Medulla oblongata (tissue), 1 donor: ENCODE measurements around the gene ZNF462.
A peak's percentile ranks its signal among the peaks of the same experiment; 100 is the strongest.

Experiments
- DNase-seq: peaks from one replicate; pipeline ENCODE4 v3.0.0-alpha.2; 2015; ENCODE audit errors: extremely low spot score

Gene ZNF462

DNA sequence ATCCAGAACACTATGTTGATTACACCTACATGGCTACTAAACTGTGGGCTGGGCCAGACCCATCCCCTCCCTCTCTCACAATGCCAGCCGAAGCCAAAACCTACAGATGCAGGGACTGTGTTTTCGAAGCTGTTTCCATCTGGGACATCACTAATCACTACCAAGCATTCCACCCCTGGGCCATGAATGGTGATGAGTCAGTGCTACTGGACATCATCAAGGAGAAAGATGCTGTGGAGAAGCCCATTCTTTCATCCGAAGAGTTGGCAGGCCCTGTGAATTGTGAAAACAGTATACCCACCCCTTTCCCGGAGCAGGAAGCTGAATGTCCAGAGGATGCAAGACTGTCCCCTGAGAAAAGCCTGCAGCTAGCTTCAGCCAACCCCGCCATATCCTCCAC, 65.0 kb downstream of the ZNF462 start:
- no peak for DNase-seq

DNA sequence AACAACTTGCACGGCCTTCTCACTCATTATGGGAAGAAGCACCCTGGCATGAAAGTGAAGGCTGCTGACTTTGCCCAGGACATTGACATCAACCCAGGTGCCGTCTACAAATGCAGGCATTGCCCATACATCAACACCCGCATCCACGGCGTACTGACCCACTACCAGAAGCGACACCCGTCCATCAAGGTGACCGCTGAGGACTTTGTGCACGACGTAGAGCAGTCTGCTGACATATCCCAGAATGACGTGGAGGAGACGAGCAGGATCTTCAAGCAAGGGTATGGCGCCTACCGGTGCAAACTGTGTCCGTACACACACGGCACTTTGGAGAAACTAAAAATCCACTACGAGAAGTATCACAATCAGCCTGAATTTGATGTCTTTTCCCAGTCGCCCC, 65.4 kb downstream of the ZNF462 start:
- no peak for DNase-seq

DNA sequence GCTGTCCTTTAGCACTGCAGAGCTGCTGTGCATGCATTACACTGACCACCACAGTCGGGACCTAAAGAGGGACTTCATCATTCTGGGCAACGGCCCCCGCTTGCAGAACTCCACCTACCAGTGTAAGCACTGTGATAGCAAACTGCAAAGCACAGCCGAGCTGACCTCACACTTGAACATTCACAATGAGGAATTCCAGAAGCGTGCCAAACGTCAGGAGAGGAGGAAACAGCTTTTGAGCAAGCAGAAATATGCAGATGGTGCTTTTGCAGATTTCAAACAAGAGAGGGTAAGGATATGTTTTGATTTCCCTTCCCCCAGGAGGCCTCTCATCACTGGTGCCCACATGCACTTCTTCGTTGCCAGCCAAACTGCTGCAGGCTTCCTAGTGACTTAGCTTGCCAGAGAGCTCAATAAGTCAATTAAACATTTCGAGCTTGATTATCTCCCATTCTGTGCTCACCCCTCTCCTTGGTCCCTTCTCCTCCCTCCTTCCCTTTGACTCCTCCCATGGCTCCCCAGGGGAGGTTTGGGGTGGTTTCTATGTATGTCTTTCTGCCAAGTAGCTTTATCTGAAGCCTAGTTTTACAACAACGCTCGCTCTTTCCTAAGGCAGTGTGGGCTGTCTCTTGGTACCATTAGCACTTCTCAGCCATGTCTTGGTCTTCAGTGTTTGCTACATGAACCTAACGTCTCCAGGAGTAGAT, 66.7 kb downstream of the ZNF462 start:
- no peak for DNase-seq

DNA sequence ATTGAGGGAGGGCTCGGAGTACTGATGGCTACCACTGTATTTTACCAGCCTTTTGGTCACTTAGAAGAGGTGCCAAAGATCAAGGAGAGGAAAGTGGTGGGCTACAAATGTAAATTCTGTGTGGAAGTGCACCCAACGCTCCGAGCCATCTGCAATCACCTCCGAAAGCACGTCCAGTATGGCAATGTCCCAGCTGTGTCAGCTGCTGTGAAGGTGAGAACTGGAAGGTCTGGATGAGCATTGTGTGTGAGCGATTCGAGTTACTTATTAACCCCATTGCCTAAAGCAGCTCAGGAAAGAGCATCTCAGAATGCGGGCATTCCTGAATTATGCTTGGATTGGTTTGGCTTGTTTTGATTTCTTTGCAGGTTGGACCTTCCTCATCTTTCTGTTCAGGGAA, 67.5 kb downstream of the ZNF462 start:
- DNase-seq = no peak

DNA sequence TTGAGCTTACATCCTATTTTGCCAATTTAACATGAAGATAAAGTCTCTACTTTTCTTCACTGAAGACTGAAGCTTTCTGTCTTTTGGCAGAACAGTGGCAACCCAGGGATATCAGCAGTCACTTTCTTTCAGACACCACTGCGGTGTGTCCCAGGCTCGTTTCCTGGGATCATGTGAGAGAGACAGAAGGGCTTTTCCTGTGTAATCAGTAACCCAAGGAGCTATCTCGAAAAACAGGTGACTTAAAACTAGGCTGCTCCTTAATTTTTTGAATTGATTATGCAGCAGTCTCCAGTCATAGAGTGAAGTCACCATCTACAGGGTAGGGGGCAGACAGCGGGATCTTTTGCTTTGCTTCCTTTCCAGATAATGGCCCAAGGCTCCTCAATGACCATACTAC, 68.5 kb downstream of the ZNF462 start:
- no peak for DNase-seq

DNA sequence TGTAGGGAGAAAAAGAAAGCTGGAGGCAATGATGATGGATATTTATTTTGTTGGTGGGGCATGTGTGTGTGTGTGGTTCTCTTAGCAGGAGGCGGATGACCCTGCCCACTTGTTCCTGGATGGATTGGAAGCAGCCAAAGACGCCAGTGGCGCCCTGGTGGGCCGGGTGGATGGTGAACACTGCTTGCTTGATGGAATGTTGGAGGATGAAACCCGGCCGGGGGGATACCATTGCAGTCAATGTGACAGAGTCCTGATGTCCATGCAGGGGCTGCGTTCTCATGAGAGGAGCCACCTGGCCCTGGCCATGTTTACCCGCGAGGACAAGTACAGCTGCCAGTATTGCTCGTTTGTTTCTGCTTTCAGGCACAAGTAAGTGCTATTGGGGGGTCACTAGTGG, 69.2 kb downstream of the ZNF462 start:
- no peak for DNase-seq

DNA sequence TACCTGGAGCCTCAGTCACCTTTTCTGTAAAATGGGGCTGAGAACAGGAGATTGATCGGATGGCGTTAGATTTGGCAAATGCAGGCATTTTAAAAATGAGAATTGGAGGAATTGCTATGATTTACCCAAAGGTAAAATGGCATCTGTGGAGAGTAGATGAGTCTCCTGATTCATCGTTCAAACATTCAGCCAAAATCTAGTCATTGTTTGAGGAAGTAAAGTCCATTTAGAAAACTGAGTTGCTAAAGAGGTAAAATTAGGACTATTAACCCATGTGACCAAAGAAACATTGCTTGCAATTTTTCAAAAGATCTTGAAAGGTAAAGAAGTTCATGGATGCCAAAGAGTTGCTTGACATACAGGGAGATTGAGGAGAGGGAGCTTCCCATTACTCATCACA, 69.7 kb downstream of the ZNF462 start:
- DNase-seq = no peak

DNA sequence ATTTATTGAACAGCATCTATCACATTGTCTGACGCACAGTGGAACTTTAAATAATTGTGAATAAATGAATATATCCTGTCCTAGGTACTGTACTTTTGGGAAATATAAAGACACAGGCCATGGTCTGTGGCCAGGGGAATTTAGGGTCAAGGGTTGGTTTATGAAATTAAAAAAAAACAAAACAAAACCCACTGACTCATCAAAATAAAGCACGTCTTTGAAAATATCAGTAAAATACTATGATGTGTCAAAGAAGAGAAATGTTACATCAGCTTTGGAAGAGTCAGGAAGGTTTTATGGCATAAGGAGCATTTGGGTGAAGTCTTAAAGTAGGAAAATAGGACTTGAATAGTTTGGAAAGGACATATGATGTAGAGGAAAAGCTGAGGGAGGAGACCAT, 70.5 kb downstream of the ZNF462 start:
- DNase-seq = no peak

DNA sequence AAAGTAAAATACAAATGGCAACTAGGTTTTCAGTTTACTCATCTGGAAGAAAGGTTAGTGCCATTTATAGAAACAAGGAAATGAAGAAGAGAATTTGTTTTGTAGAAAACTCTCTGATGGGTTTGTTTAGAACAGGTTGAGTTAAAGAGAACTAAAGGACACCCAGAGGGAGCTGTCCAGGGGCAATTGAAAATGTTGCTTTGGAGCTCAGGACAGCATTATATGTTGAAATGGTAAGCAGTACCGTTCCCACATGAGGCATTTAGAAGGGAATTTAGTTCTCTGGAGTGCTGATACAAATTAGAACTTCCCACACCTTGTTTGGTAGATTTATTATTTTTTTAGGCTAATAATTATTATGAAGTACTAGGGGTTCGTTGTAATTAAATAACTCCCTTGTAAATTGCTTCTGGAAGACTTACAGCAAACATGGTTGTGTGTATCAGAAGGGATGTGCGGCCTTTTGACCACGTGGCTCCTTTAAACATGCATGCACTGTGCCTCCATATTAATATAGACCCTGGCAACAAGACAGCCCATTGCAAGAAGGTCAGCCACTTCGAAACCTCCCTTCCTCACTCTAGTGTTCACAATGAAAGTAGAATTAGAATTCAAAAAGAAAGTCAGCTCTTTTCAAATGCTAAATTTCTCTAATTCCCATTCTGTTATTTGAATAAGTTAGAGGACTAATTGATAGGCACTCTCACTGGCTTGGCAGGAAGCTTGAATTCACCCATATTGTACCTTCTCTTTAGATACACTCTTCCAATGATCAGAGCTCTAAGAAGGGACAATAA, 71.7 kb downstream of the ZNF462 start:
- no peak for DNase-seq

DNA sequence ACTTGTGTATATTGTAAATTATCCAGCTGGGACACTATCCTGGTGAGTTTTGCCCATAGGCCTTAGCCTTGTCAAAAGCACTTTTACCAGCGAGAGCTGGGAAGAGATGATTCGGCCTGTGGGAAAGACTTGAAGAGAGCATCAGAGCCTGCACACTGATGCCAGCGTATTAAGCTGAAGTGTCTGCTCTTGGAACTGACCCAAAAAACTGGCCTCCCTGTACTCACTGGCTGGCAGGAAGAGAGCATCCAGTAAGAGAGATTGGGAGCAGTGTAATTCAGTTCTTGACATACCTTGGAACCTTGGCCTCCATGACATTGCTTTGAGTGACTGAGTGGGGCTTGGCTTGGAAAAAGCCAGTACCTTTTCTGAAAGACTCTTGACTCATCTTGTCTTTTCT, 73.7 kb downstream of the ZNF462 start:
- DNase-seq = peak; percentile 16

DNA sequence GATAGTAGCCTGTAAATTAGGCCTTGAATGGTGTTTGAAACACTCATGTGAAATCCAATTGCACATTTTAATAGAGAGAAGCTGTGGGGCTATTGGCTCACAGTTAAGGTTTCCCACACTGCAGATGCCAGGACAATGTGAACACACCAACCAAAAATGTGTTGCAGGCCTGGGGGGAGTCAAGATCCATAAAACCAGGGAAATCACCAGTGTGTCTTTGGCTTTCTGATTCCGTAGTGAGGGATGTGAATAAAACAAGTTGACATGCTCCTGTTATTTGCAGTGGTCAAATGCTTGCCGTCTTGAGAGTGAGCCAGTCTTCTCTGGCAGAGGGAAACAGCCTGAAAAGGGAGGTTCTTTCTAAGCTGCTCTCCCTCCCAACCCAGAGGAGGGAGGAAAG, 79.0 kb downstream of the ZNF462 start:
- DNase-seq = peak; percentile 76

DNA sequence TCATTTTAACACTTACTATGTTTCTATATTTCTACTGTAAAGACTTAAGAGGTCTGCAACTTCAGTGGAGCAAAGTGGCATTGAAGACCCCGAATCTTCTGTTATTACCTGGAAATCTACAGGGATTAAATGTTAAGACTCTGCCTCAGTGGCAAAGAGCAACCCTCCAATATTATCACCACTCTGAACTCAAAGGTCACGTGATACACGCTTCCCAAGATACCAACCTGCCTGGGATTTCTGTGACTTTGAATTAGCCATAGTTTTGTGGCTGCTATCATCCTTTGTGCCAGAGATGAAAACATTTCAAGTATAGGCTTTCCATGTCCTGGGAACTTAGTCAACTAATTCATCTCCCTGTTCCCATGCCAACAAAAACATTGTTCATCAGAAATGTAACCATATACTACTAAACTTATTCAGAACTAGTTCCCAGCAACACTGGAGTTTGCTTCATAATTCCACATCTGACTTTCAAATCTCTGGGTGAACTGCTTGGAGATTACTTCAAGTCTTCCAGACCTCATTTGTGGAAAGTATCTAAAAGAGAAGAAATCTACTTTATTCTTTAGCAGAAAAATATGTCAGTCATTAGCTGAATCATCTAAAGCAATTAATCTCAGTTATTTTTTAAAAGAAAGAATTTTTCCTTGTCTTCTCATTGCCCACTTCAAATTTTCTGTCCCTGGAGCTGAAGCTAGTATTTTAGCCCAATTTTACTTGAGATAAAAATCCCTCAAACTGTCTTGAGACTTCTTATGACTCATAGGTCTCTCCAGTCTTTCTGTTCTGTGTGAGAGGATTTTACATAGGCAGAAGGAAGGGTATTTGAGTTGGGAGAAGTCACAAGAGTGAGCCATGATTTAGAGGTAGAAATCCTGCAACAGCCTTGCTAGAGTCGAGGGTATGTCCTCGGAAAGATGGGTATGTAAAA, 83.0 kb downstream of the ZNF462 start:
- DNase-seq = no peak

DNA sequence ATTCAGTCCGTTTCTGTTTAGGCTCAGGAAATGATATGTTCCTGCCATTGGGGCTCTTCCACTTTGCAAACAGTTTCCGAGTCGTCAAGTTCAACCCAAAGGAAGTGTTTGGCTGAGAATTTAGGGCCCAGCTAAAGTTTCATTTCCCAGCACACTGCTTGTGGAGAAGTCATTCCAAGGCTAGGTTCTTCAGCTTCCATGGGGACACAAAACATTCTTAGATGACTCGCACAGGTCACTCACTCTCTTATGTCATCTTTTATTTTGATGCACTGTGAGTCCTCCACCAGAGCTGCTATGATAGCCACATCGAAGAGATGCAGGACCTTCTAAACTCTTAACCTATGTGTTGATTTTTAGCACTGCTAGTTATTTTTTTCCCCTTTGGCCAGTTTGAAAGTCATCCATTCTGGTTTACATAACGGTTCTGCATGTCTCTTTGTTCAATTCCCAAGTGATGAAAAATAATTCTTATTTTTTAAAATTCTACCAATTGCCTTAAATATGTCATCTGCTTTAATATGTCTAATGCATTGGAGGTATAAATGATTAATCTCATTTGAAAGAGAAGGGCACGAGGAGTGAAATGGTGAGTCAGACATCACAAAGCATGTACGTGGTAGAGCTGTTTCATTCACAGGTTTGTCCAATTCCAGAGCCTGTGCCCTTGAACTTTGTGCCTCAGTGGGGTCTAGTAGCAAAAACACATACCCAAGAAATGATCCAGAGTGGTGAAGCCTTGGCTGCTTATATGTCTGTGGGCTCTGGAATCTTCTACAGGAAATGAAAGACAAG, 84.3 kb downstream of the ZNF462 start:
- no peak for DNase-seq

DNA sequence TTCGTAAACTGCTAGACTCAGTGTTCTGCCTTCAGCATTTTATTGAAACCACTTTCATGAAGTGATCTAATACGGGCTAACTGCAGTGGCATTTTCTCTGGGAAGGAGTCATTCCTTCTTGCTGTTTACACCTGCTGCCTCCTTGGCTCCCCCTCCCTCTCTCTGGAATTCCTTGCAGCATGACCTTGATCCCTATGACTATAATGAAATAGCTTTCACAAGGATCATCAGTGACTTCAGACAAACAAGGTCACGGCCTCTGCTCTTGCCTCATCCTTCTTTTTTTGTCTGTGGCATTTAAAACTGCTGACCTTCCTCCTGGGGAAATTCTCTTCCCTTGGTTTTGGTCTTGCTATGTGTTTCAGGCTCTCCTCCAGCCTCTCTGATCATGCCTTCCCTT, 90.2 kb downstream of the ZNF462 start:
- DNase-seq = no peak

DNA sequence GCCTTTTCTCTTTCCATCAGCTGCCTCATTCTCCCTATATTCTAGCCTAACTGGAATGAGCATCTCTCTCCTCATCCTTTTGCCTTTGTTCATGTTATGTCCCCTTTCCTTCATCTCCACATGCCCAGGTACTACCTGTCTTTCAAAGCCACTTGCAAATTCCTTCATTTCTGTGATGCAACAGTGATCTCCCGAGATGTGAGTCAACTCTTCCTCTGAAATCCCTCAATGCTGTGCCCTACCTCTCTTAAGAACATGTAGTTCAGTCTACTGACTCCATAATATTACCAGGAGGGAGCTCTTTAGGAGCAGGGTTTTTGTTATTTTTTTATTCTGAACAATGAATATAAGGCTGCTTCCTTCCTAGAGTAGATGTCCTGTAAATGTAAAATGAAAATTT, 91.6 kb downstream of the ZNF462 start:
- no peak for DNase-seq

DNA sequence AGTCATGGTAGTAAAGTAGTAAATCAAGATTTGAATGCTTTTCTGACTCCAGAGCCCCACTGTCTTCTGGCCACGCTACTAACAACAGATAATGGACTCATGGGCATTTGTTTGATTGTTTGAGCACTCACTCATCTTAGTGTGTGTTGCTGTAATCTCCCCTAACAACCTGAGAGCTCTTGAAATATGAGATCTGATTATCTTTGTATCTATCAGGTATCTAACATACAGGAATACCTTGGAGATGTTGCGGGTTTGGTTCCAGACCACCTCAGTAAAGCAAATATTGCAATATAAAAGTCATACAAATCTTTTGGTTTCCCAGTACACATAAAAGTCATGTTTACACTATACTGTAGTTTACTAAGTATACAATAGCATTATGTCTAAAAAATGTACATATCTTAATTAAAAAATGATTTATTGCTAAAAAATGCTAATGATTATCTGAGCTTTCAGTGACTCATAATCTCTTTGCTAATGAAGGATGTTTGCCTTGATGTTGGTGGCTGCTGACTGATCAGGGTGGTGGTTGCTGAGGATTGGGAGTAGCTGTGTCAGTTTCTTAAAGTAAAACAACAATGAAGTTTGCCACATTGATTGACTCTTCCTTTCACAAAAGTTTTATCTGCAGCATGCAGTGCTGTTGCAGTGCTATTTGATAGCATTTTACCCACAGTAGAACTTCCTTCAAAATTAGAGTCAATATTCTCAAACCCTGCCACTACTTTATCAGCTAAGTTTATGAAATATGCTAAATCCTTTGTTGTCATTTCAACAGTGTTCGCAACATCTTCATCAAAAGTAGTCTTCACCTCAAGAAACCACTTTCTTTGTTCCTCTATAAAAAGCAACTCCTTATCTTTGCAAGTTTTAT, 92.2 kb downstream of the ZNF462 start:
- no peak for DNase-seq

DNA sequence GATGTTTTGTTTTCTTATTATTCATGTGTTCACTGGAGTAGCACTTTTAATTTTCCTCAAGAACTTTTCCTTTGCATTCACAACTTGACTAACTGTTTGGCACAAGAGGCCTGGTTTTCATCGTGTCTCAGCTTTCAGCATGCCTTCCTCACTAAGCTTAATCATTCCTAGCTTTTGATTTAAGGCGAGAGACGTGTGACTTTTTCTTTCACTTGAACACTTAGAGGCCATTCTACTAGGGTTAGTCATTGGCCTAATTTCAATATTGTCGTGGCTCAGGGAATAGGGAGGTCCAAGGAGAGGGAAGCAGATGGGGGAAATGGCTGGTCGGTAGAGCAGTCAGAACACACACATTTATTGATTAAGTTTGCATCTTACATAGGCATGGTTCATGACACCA, 94.0 kb downstream of the ZNF462 start:
- no peak for DNase-seq

DNA sequence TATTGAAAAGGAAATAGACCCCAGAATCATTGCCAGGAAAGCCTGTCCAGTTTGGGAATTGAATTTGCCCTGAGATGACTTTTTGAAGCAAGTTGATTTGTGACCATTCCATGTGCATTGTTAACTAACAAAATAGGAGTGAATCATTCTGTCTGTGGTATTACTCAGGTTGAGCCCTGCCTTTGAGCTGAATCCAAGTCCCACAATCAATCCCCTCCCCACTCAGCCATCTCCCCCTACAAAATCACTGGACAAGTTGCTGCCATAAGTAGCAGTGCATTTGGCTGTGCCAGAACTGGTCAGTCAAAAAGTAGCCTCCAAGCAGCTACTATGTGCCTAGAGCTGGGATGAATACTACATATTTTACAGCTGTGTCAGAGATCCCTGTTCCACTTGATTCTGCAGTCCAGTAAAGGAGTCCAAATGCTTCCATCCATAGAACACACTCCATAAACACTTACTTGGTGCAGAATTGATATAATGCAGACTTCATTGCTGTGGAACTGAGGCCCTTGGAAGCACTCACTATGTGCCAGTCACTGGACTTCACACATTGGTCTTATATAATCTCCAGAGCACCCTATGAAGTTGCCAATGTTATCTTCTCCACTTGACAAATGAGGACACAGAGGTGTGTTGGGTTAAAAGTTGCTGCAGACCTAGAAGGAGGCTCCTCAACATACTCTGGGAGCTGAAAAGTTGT, 96.1 kb downstream of the ZNF462 start:
- no peak for DNase-seq

DNA sequence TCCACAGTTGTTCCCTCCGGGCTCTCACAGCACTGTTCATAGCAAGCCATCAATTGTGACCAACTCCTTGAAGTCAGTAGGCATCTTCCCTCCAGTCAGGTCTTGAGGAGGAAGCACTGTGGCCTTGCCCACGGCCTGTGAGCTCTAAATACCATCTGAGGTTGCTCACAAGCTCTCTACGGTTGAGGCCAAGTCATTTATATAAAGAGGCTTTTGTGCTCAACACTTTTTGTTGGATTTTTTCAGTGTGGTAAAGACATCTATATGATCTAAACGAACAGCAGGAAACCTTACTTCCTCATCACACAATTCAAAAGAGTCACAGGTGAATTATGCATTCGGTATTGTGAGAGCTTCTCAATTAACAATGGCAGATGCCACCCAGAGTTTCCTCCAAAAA, 97.3 kb downstream of the ZNF462 start:
- no peak for DNase-seq

DNA sequence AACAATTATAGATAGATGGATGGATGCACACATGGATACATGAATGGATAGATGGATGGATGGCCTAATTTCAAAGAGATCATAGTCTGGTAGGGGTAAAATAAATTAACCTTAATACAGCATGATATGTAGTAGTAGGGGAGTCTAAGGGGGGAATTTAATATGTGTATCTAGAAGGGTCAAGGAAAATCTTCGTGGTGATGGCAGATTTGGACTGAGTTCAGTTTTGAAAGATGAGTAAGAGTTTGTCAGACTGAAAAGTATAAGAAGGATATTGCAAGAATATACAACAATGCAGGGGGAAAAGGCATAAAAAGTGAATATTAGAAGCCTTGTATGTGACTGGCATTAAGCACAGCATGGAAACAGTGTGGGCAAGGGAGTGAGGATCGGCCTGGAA, 98.7 kb downstream of the ZNF462 start:
- no peak for DNase-seq
